Kidney capillary endothelial cell (primary cell): ENCODE measurements around the gene IFITM1.
"Not testable (repeated sequence)": the region's sequence is repeated elsewhere in the genome, so short reads cannot be mapped to it uniquely, and the experiment has no call there.

Experiments used
- DNase-seq: peaks from one replicate; pipeline ENCODE4 v3.0.0-alpha.2; 2018; ENCODE audit warnings: low spot score

IFITM1 gene

GRCh38 chr11:308740-309665, 4.8 kb upstream of the IFITM1 start:
- DNase-seq: not testable (repeated sequence)

GRCh38 chr11:309979-310572, 3.8 kb upstream of the IFITM1 start:
- peak; percentile 40 for DNase-seq

- not testable (repeated sequence) for DNase-seq
Measured at GRCh38 chr11:311013-311748, 2.7 kb upstream of the IFITM1 start.

- no peak for DNase-seq
Measured at GRCh38 chr11:312092-312816, 1.6 kb upstream of the IFITM1 start.

- no peak for DNase-seq
Measured at GRCh38 chr11:313304-313786, 495 bp upstream of the IFITM1 start.

- DNase-seq: not testable (repeated sequence)
Measured at GRCh38 chr11:314554-314875, 675 bp downstream of the IFITM1 start.

DNA sequence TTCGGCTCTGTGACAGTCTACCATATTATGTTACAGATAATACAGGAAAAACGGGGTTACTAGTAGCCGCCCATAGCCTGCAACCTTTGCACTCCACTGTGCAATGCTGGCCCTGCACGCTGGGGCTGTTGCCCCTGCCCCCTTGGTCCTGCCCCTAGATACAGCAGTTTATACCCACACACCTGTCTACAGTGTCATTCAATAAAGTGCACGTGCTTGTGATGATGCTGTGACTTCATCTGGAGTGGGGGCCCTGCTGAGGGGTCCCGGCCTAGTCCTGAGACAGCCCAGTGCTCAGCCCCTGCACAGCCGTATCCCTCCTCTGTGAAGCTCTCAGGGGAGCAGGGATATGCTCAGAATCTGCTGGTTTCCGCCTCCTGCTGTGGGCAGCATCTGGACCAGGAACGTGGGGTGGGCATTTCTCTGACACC, 1.2 kb downstream of the IFITM1 start:
- no peak for DNase-seq

DNA sequence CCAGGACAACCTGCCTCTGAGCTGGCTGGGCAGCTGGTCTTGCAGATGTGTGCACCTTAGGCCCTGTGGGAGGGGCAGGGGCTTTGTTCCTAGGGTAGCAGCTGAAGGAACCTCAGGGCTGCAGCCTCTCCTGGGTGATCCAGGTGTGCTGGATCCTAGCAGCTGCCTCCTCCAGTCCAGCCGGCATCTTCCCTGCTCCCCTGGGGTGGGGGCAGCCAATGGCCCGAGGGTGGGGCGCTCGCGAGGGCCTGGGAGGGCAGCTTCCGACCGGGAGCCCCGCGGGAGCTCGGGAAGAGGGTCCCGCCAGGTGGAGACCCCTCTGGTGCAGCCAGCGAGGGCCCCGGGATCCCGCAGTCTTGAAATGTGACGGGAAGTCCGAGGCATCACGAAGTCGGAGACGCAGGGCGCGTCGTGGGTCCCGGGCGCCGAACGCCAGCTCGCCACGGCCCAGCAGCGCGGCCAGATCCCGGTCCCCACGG, 1.7 kb downstream of the IFITM1 start:
- DNase-seq: no peak

DNA sequence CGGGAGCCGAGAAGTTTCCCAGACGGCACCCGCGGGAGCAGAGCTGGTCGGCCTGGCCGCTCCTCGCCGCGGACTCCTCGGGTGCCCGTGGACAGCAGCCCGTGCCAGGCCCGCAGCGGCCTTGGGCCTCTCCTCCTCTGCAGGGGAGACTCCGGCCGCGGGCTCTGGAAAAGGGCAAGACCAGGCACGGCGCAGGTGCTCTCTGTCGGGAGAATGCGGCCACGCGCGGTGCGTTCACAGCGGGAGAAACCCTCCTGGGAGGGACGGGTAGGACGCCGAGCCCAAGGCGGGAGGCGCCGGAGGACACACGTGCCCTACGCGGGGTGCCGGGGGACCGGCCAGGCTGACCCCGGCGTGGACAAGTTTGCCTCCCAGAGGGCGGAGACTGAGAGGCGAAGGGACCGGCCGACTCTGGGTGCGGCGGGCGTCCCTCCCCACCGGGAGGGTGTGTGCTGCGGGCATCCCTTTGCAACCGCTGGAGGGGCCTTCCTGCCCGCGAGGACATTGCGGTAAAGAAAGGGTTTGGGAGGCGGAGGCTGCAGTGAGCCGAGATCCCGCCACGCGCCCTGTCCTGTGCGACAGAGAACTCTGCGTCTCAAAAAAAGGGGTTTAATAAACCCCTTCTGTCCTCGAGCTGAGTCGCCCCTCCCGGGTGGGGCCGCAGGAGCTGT, 2.3 kb downstream of the IFITM1 start:
- no peak for DNase-seq

DNA sequence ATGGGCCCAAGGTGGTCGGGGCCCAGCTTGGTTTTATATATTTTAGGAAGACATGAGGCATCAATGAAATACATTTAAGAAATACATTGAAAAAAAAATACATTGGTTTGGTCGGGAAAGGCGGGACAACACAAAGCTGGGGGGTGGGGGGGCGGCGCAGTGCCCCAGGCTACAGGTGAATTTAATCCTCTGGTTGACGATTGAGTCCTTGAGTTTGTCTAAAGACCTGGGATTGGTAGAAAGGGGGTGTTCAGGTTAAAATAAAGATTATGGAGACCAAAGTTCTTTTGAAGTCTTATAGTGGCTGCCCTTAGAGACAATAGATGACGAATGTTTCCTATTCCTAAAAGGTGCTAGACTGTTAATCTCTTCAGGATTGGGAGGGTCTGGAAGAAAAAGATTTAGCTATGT, 3.1 kb downstream of the IFITM1 start:
- no peak for DNase-seq

- not testable (repeated sequence) for DNase-seq
Measured at GRCh38 chr11:317668-318404, 4.0 kb downstream of the IFITM1 start.

DNA sequence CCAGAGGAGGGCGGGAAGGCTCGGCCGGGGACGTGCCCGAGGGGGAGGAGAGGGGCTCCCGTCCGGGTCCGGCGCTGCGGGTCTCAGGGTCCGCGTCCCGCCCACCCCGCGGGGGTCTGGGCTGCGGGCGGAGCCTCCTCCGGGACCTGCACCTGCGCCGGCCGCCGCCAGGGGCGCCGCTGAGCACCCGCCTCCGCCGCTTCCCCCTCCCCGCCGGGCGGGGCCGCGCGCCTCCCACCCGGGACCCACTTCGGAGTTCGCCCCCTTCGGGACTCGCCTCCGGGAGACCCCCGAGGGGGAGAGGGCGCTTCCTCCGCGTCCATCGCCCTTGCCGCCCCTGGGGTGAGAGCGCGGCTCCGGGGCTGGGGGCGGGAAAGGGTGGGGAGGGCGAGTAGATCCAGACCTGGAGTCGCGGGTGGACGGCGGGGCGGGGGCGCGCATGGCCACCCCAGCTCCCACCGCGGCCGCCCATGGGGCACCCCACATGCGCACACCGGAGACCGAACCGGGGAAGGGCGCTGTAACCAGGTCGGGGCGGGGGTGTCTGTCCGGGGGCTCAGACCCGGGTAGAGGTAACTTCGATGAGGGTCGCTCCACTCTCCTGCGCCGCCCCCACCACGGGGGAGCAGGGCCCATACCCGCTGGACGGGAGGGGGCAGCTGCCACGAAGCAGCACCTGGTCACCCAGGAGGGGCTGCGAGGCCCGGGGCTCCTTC, 4.7 kb downstream of the IFITM1 start:
- DNase-seq: not testable (repeated sequence)

DNA sequence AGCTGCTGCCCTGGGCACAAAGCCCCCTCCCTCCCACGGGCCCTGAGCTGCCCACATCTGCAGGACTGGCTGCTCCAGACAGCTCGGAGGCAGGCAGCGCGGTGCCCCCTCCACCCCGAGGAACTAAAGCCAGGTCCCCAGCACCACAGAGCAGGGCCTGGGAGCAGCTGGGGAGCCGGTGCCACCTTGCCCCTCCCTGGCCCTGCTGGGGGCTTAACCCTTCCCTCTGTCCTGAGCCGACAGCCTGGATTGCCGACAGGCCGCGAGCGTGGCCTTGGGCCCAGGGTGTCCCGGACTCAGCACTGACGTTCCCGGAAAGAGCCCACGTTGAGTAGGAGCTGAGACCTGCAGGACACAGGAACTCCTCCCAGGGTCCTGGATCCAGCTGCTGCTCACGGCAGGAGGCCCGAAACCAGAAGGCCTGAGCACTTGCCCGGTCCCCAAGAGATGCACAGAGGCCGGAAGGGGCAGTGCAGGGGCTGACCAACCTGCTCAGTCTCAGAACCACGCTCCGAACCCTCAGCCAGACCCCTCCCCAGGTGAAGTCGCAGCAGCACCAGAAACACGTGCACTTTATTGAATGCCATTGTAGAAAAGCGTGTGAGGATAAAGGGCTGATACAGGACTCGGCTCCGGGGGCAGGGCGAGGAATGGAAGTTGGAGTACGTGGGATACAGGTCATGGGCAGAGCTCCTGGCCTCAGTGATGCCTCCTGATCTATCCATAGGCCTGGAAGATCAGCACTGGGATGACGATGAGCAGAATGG, 5.5 kb downstream of the IFITM1 start:
- not testable (repeated sequence) for DNase-seq

DNA sequence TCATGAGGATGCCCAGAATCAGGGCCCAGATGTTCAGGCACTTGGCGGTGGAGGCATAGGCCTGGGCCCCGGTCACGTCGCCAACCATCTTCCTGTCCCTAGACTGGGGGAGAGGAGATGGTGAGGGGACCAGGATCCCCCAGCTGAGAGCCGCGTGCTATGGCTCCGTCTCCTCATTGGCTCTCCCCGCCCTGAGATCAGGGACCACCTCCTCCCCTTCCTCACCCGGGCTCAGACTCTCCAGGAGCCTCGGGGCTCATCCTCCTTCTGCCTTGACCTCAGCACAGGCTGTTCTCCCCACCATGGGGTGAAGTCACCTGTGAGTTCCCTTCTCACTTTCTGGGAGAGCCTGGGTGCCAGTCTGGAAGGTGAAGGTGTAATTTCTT, 6.0 kb downstream of the IFITM1 start:
- not testable (repeated sequence) for DNase-seq

DNA sequence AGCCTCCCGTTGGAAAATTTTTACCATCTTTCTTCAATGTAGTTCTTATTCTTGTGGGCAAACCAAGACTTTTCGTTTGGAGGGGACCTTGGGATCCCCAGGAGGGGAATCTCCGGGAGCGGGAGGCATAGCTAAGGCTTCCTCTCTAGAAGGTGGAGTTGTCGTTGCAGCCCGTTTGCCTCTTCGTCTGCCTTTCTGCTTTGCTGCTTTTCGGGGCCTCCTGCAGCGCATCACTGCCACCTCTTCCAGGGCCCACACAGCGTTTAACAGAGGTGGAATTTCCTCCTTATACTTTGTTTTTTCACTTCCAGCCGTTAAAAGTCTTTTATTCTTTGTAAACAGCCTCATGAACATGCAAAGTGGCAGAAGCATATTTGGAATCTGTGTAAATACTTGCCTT, 10.3 kb downstream of the IFITM1 start:
- no peak for DNase-seq

DNA sequence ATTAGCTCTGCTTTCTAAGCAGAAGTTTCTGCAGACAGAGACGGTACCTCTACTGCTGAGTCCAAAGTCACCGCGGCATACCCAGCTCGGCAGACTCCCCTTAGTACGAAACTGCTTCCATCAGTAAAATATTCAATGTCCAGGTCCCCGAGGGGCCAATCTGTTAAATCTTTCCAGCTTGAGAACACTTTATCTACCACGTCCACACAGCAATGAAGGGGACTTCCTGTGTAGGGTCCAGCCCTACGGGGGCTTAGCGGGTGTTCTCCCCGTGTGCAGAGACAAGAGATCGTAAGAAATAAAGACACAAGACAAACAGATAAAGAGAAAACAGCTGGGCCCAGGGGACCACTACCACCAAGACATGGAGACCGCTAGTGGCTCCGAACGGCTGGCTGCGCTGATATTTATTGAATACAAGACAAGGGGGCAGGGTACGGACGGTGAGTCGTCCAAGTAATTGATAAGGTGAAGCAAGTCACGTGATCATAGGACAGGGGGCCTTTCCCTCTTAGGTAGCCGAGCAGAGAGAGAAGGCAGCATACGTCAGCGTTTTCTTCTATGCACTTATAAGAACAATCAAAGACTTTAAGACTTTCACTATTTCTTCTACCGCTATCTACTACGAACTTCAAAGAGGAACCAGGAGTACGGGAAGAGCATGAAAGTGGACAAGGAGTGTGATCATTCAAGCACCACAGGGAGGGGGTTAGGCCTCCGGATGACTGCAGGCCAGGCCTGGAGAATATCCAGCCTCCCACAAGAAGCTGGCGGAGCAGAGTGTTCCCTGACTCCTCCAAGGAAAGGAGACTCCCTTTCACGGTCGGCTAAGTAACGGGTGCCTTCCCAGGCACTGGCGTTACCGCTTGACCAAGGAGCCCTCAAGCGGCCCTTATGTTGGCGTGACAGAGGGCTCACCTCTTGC, 11.0 kb downstream of the IFITM1 start:
- not testable (repeated sequence) for DNase-seq

DNA sequence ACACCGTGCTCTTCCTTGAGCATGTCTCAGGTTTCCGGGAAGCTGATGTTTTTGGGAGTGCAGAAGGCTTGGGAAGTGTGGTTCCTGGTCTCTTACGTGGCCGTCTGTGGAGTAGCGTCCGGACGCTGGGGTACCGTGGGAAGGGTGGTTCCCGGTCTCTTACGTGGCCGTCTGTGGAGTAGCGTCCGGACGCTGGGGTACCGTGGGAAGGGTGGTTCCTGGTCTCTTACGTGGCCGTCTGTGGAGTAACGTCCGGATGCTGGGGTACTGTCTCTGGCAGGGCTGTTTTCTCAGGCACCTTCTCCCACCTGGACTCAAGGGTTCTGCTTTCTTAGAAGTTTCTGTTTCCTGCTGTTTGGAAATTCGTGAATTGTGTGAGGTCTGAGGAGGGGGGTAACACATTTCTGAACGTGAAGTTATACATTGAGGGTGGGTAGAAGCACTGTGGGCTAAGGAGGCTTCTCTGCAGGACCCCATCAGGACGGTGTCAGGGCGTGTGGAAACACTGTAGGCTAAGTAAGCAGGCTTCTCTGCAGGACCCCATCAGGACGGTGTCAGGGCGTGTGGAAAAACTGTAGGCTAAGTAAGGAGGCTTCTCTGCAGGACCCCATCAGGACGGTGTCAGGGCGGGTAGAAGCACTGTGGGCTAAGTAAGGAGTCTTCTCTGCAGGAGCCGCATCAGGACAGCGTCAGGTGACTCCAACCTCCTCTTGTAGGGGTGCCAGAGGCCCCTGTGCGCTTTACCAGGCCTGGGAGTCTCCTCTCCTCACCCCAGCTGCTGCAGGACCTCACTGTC, 12.2 kb downstream of the IFITM1 start:
- DNase-seq: no peak

DNA sequence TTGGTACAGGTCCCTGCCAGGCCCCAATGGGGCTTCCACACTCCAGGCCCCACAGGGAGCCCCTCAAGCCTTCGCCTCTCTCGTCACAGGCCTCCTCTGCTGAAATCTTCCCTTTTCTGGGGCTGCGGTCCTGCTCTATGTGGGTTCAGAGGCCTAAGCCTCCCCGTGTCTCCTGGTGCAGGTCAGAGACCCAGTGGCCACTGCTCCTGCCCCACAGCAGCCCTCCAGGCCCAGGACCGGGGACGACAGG, 12.7 kb downstream of the IFITM1 start:
- DNase-seq: no peak
